HK-2 (cell line): ENCODE data around the gene KATNAL1.
"Not testable (repeated sequence)": the region's sequence is repeated elsewhere in the genome, so short reads cannot be mapped to it uniquely, and the experiment has no call there.

ENCODE experiments used
- DNase-seq: peaks from one replicate; pipeline ENCODE4 v3.0.0-alpha.2; 2018; ENCODE audit not compliant: unreplicated experiment

The KATNAL1 gene

DNA sequence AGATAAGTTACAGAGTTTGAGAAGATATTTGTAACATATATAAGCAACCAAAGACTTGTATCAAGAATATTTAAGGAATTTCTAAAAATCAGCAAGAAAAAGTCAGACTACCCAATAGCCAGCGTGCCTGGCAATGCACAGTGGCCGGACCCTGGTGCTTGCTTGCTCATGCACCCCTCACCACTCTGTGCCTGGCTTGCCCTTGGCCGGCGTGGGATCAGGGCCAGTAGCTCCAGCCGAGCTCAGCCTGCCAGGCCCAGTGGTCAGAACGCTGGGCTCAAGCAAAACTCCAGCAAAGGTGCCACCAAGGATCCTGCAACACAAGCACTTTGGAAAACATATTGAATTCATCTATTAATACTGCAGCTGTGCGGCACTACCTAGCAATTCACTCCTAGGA is 95.1 kb downstream of the KATNAL1 start:
- DNase-seq = no peak

GRCh38 chr13:30211745-30212144 is 95.6 kb downstream of the KATNAL1 start:
- DNase-seq = no peak

DNA sequence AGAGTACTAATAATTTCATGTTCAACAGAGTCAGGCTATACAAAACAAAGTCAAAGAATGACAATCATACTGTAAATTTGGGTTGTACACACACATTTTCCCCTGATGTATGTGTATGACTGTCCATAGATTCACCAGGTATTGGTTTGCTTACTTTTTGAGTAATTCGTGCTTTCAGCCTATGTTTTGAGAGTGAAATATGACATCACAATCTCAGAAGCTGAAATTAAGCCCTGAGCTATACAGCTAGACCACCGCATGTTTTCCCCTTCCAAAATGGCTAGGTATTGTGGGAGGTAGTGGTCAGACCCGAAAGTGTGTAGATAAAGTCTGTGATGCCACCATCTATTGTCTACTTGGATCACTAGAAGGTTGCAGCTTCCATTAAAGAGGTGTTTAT is 102.8 kb downstream of the KATNAL1 start:
- no peak for DNase-seq

GRCh38 chr13:30196025-30196424 is 111.3 kb downstream of the KATNAL1 start:
- DNase-seq = no peak

- no peak for DNase-seq
Measured at GRCh38 chr13:30194906-30195305, 112.4 kb downstream of the KATNAL1 start.

- DNase-seq = no peak
Measured at GRCh38 chr13:30193279-30194234, 113.8 kb downstream of the KATNAL1 start.

- no peak for DNase-seq
Measured at GRCh38 chr13:30192320-30193093, 114.8 kb downstream of the KATNAL1 start.

DNA sequence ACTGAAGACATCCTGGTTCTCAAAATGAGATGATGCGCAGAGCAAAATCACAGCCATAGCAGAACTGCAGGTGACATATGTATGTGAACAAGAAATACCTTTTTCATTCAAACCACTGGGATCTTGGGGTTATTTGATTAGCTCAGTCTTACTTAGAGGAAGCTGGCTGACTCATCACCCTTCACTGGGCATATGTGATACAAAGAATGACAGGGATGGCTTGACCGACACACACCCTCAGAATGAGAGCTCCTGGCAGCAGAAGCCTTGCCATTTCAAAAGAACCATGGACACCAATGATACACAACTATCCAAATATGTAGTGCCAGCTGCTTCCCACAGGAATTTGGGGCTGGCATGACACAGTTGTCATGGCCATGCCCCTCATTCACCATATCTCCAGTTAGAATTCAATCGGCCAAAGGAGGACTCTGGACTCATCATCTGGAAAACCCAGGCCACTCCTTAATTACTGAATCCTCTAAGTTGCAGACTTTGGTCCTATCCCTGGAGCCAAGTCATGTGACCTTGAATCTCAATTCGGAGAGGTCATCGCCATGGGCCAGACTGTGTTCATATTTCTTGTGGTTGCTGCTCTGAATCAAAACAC is 115.8 kb downstream of the KATNAL1 start:
- peak; percentile 9 for DNase-seq

DNA sequence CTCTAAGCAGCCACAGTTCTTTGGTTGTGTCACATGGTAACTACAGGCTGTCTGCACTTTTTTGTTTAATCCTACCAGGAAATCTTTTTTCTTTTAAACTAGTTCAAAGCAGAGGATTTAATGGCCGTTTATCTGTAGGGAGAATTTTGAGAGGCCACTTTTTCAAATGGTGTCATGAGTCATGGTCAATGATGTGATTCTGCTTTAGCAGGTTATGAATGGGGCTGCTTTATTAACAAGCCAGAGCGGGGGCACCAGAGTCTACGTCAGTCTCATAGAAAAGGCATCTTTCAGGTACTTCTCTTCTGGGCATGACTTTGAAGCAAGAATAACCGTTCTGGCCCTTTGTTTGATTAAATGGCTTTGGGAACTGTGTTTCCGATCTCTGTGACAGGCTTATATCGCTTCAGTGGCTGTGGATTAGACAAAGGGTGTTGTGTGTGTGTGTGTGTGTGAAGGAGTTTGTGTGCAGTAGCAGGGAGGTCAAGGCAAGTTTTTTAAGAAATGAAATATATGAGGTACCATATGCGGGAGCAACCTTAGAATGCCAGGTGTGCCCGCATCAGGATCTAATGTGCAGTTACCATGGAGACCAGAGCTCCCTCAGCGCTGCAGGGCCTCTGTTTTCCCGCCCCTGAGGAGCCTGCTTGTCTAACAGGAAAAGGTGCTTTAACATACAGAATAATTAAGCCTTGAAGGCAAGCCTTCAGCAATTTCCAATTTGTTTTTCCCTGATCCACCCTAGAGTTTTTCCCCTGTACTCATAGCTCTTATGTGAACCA is 120.5 kb downstream of the KATNAL1 start:
- no peak for DNase-seq

- DNase-seq = no peak
Measured at GRCh38 chr13:30181888-30182651, 125.3 kb downstream of the KATNAL1 start.

- no peak for DNase-seq
Measured at GRCh38 chr13:30179597-30180276, 127.6 kb downstream of the KATNAL1 start.

- DNase-seq = no peak
Measured at GRCh38 chr13:30178976-30179375, 128.4 kb downstream of the KATNAL1 start.

- no peak for DNase-seq
Measured at GRCh38 chr13:30175166-30175565, 132.2 kb downstream of the KATNAL1 start.

GRCh38 chr13:30174250-30174649 is 133.1 kb downstream of the KATNAL1 start:
- not testable (repeated sequence) for DNase-seq

DNA sequence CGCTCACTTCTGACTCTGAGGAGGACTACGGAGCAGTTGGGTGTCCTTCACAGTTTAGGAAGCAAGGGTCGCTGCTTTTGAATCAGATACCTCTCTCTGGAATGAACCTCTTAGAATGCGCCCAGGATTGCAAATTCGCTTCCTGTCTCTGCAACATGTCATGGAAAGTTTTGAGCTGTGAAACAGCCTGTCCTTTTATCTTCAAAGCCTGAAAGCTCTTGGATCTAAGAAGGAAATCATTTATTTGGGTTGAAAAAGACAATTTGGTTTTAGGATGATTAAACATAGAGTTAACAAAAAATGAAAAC is 134.1 kb downstream of the KATNAL1 start:
- DNase-seq = no peak

DNA sequence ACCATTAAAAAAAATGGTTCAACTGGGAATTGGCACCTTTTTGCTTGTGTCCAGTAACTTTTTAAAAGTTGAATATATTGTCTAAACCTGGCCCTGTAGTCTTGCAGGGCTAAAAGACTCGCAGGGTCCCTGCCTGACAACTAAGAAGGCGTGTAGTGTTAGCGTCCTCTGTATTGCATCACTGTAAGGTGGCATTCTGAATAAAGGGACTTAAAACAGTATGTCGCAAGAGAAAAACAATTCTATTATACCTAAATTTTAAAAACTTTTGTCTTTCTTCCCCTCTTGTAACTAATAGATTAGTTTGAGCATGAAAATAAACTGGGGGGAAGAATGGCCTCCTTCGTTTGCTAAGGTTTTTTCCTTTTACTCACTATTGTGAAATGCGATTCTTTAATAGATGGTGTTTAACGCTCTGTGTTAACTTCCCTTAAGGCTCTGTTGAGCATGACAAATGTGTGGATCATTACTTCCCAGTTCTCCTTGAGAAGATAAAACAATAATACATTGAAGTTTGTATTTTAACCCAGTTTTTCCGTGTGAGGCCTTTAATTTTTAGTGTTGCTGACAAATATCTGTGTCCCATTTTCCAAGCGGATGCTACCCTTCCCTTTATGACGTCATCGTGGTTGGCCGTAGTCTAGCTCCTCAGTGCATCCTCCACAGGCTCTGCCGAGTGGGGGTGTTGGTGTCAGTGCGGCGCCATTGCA is 134.6 kb downstream of the KATNAL1 start:
- no peak for DNase-seq

GRCh38 chr13:30170569-30170968 is 136.8 kb downstream of the KATNAL1 start:
- no peak for DNase-seq

DNA sequence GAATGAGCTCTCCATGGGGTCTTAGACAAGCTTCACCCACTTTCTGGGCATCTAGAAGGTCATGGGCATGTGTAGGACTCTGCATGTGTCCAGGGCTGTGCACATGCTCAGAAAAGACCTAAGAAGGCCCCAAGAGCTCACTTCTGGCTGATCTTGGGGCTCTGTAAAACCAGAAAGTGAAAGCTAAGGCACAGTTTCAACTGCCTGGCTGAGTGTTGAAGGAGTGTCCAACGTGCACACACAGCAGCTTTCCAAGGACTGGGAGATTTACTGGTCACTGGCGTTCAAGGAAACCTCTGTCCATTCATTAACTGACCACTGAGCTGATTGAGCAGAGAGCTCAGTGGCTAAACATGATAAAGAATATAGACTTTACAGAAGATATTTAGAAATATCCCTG is 137.9 kb downstream of the KATNAL1 start:
- DNase-seq = no peak

DNA sequence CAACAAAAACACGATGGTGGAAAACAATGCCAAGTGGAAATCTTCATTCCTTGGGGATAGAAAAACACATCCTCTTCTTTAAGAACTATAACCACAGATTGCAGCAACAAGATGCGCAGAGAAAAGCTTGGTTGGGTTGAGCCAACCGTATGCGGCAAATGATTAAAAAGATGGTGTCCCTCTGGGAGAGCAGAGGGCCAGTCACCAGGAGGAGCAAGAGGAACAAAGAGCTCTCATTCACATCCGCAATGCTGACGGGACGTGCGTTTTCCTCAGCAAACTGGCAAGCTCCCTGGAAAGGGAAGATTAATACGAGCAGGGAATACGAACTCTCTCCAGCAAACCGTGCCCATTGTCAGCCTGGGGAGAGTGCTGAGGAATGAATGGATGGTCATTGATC is 141.6 kb downstream of the KATNAL1 start:
- no peak for DNase-seq

GRCh38 chr13:30165071-30165470 is 142.3 kb downstream of the KATNAL1 start:
- no peak for DNase-seq
